Measurements from ENCODE around the gene SLC11A2. TPM values are rescaled to one million over a fixed set of nuclear protein-coding genes. Genes with fewer than 3 reads are reported as not detected.
A peak's percentile ranks its signal among the peaks of the same experiment; 100 is the strongest.

SLC11A2 gene
- total and polyA plus RNA-seq, 8 donors: 19.1 to 52.9 (median 36.6) TPM

GRCh38 chr12:51028813-51029150, 2.6 kb upstream of the SLC11A2 start:
- TF ChIP-seq CTCF (IDR thresholded peaks at IDR 0.05): no peak
- 42 to 59% methylated on average over 5 of the region's 5 CpGs for WGBS, 2 donors
- no peak for ATAC-seq
- Histone ChIP-seq H3K36me3 (no peaks in the 10 kb centered on the region), H3K27ac (peak overlapping the region in 1 of 4 donors; percentile 16), H3K27me3 (no peaks in the 10 kb centered on the region), H3K9me3 (no peaks in the 10 kb centered on the region), H3K4me3 (no peak overlapping the region), H3K4me1 (peaks cover 0 to 5% (median 0%) of the 10 kb centered on the region in 3 donors)
- FAIRE-seq: no peak
- no peak for DNase-seq
- intact Hi-C loops (cut with DNase I): no loop called here

GRCh38 chr12:51028126-51028812, 2.1 kb upstream of the SLC11A2 start:
- no peaks in the 10 kb centered on the region for H3K27me3 ChIP-seq
- H3K27ac ChIP-seq: peak overlapping the region in 1 of 4 donors; percentile 16
- ATAC-seq (no peak), DNase-seq (peak in 1 of 6 donors; percentile 24), FAIRE-seq (no peak)
- no peak overlapping the region for H3K4me3 ChIP-seq
- TF ChIP-seq CTCF (IDR thresholded peaks at IDR 0.05): peak in 1 of 4 donors; percentile 11
- intact Hi-C loops (cut with DNase I): no loop called here
- H3K36me3 ChIP-seq: no peaks in the 10 kb centered on the region
- H3K9me3 ChIP-seq: no peaks in the 10 kb centered on the region
- H3K4me1 ChIP-seq: peaks cover 2 to 10% (median 5%) of the 10 kb centered on the region in 3 donors
- 12 to 16% methylated on average over 9 of the region's 9 CpGs for WGBS, 2 donors

GRCh38 chr12:51027342-51027835, 1.2 kb upstream of the SLC11A2 start:
- Histone ChIP-seq H3K27me3 (no peaks in the 10 kb centered on the region), H3K4me3 (no peak overlapping the region), H3K9me3 (no peaks in the 10 kb centered on the region), H3K36me3 (no peaks in the 10 kb centered on the region), H3K27ac (no peak overlapping the region), H3K4me1 (peaks cover 11 to 14% (median 14%) of the 10 kb centered on the region in 3 donors)
- no peak for TF ChIP-seq CTCF (IDR thresholded peaks at IDR 0.05)
- 89 to 91% methylated on average over 15 of the region's 15 CpGs for WGBS, 2 donors
- DNase-seq: no peak
- ATAC-seq: no peak
- intact Hi-C loops (cut with DNase I): no loop called here
- no peak for FAIRE-seq

- 3% methylated on average over 9 of the region's 9 CpGs for WGBS, 2 donors
- ATAC-seq (no peak), FAIRE-seq (no peak), DNase-seq (no peak)
- Histone ChIP-seq H3K27ac (peak overlapping the region; percentile 95 to 99 (median 96)), H3K27me3 (no peaks in the 10 kb centered on the region), H3K9me3 (no peaks in the 10 kb centered on the region), H3K4me1 (peaks cover 12 to 23% (median 14%) of the 10 kb centered on the region in 3 donors), H3K4me3 (peak overlapping the region; percentile 54 to 86 (median 70)), H3K36me3 (no peaks in the 10 kb centered on the region)
- intact Hi-C loops (cut with DNase I): no loop called here
- TF ChIP-seq CTCF (IDR thresholded peaks at IDR 0.05): no peak
Observed at GRCh38 chr12:51025338-51025835, 797 bp downstream of the SLC11A2 start.

All from pancreas (tissue), 10 donors.